SIG-M5 (cell line): ENCODE measurements around the gene IL1RL2.

Experiments used
- DNase-seq: peaks from one replicate; lab custom pipeline; 2025; lab: John Stamatoyannopoulos, UW

IL1RL2 gene

GRCh38 chr2:102267774-102268173, 81.0 kb downstream of the IL1RL2 start:
- DNase-seq: no peak

GRCh38 chr2:102268510-102269199, 81.8 kb downstream of the IL1RL2 start:
- DNase-seq: no peak

- no peak for DNase-seq
Observed at GRCh38 chr2:102269200-102269524, 82.3 kb downstream of the IL1RL2 start.

- DNase-seq: no peak
Observed at GRCh38 chr2:102271844-102272243, 85.0 kb downstream of the IL1RL2 start.

GRCh38 chr2:102273619-102274211, 86.9 kb downstream of the IL1RL2 start:
- no peak for DNase-seq

- no peak for DNase-seq
Observed at GRCh38 chr2:102276549-102277201, 89.9 kb downstream of the IL1RL2 start.

- no peak for DNase-seq
Observed at GRCh38 chr2:102277202-102277700, 90.4 kb downstream of the IL1RL2 start.

GRCh38 chr2:102278720-102279390, 92.0 kb downstream of the IL1RL2 start:
- no peak for DNase-seq

- no peak for DNase-seq
Observed at GRCh38 chr2:102279391-102279735, 92.5 kb downstream of the IL1RL2 start.

- no peak for DNase-seq
Observed at GRCh38 chr2:102282678-102283091, 95.9 kb downstream of the IL1RL2 start.

GRCh38 chr2:102283996-102284395, 97.2 kb downstream of the IL1RL2 start:
- DNase-seq: no peak

- DNase-seq: no peak
Observed at GRCh38 chr2:102284611-102285010, 97.8 kb downstream of the IL1RL2 start.

GRCh38 chr2:102285368-102285767, 98.5 kb downstream of the IL1RL2 start:
- no peak for DNase-seq

- no peak for DNase-seq
Observed at GRCh38 chr2:102286041-102286440, 99.2 kb downstream of the IL1RL2 start.

- DNase-seq: no peak
Observed at GRCh38 chr2:102289129-102289528, 102.3 kb downstream of the IL1RL2 start.
